NK-92 (cell line): ENCODE results near the gene MGAT3.

Experiments
- DNase-seq: peaks from one replicate; lab custom pipeline; 2025; ENCODE audit not compliant: unreplicated experiment; lab: John Stamatoyannopoulos, UW

The MGAT3 gene

DNA sequence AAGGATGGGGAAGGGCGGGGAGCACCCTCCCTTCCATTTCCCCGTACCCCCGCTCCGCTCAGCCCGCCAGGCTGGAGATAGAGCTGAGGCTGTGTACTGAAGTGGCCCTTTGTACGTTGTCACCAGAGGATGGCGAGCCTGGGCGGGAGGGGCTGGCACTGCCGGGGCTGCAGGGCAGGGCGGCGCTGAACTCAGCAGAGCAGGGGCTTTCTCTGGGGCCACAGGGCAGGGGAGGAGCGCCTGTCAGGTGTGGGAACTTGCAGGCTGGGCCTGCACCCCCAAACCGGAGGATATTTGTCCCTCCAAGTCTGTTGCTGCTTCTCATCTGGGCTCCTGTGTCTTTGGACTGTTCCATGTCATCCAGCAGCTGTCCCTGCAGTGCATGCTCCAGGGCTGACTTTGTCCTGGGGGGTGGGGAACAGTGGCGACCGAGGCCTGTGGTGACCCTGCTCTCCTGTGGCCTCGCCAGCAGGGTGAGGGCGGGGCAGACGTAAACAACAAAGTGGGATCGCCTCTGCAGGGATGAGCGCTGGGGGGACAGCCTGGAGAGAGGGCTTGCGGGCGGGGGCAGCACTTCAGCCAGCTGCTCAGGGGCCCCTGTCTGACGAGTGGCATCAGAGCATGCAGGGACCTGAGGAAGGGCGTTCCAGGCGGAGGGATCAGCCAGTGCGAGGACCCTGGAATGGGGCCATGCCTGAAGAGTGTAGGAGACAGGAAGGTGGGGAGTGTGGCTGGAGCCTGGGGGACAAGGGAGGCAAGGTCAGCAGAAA, 13.1 kb downstream of the MGAT3 start:
- no peak for DNase-seq

- no peak for DNase-seq
Observed at GRCh38 chr22:39470451-39471291, 13.9 kb downstream of the MGAT3 start.

DNA sequence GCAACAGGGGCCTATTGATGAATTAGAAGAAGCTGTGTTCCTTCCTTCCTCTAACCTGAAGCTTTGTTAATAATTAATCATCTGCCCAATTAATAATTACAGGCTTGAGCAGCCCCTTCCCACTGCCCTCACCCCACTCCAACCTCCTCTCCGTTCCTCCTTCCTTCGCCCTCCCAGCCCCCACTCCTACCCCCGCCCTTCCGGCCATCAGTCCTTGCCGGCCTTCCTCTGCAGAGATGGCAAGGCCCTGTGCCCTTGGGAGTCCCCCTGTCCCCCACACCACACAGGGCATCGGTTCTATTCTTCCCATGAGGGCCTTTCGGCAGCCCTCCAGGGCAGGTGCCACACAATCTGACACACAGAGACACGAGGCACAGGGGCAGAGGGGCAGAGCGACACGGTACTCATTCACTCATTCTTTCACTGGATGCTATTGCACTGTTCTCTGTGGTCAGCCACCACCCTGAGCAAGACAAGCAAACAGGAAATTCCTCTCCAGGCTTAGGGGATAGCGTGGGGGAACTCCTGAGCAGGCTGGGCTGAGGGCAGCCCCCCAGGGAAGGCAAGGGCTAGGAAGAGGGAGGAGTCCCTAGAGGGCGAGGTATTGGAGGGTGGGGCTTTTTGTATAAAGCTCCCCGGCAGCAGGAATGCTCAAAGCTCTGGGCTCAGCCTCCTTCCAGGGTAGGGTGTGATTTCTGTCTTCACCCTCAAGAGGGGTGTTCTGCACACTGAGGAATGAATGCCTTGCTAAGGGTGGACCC, 14.7 kb downstream of the MGAT3 start:
- DNase-seq = no peak

- no peak for DNase-seq
Observed at GRCh38 chr22:39472570-39473556, 16.1 kb downstream of the MGAT3 start.

DNA sequence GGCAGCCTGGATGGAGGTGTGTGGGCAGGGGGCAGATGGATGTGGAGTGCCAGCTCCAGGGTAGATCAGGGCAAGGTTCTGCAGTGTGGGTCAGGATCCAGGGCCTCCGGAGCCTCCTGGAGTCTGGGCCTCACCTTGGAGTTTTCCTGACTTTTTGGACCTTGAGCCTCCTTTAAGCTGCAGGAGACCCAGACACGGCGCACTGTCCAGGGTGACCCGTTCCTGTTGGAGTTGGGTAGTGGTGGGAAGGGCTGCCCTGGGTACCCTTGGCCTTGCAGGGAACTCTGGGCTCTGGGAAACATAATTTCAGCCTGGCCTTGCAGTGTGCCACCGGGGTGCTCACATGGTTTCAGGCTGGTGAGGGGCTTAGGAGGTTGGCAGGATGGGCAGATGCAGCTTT, 17.0 kb downstream of the MGAT3 start:
- no peak for DNase-seq

DNA sequence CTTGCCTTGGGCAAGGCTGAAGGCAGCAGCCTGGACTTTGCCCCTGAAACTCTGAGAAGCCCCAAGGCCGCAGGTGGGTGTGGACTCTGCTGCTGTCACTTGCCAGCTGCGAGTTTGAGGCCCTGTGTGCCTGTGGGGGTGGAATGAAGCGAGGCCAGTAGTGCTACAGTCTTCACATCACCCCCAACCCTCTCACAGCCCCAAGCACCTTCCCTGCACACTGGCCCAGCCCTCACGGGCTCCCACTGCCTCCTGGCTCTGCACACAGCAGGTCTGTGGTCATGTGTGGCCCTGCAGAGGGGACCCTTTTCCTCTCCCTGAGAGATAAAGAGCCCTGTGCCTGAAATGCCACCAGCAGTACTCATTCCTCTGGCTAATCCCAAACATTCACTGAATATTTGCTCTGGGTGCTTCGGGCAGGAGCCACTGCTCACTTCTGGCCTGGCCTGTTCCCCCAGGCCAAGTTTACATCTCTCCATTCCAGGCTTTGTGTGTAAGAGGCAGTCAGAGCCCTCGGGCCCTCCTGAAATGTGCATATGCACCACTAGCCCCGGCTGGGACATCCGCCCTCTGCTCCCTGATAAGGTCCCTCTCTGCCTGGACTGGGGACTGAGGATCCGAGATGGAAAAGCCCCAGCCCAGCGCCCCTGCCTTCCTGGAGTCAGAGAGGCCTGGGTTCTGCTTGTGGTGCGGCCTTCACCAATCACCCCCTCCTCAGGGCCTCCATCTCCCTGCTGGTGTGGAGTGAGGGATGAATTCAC, 17.7 kb downstream of the MGAT3 start:
- no peak for DNase-seq

DNA sequence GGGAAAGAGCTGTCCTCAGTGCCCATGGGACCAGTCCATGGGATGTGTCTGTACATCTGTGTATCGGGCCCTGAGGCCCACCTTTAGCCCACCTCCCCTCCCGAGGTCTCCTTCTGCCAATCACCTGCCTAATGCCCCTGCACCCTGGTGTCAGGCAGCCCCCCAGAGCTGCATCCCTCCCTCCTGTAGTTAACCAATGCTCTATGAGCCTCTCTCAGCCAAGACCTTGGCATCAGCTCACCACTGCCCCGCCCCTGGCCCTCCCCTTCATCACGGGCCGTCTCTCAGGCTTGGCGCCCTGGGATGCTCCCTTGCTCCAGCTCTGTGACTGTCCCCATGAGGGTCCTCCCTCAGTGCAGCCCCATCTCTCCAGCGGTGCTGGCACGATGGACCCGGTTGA, 18.5 kb downstream of the MGAT3 start:
- DNase-seq = no peak

DNA sequence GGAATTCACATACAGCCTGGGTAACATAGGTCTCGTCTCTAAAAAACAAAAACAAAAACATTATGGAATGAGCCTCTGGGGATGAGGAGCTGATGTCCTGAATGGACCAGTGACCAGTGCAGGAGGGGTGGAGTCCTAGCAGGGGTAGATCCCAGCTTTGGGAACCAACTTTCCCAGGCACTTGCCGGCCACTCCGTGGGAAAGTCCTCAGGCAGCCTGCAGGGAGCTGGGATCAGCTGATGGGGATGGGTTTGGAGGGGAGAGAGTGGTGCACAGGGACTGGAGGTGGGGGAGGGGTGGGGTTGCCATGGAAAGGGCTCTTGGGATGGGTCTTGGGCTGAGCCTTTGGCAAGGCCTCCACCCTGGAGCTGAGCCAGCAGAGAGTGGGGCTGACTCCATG, 19.1 kb downstream of the MGAT3 start:
- DNase-seq = no peak

DNA sequence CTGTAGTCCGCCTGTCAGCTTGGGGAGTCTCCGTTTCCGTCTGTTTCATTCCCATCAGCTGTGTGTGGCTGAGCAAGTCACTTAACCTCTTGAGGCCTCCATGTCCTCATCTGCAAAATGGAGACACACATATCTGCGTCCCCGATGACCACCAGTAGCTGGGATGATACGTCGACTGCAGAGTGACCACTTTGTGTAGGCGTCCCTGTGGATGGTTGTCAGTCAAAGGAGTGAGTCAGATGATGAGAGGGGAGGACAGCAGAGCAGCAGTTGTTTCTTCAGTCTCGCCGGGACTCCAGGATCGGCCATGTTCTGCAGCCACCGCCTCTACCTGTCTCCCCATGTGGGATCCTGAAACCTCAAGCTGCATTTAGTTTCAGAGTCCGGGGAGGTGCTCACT, 19.9 kb downstream of the MGAT3 start:
- DNase-seq = no peak

DNA sequence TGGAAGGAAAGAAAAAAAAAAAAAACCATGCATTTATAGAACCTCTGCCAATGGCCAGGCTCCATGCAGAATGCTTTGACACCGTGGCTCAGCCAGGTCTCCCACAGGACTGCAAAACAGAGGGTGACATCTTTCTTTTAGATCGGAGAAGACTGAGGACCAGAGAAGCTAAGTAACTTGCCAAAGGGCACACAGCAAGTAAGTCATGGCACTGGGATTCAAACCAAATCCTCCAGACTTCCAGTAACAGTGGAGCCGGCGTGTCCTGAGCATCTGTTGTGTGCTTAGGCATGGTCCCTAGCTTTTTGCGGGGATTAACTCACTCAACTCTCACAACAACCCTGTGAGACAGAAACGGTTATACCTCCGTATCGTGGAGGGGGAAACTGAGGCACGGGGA, 20.7 kb downstream of the MGAT3 start:
- DNase-seq = no peak

GRCh38 chr22:39478441-39478850, 21.6 kb downstream of the MGAT3 start:
- DNase-seq = no peak

DNA sequence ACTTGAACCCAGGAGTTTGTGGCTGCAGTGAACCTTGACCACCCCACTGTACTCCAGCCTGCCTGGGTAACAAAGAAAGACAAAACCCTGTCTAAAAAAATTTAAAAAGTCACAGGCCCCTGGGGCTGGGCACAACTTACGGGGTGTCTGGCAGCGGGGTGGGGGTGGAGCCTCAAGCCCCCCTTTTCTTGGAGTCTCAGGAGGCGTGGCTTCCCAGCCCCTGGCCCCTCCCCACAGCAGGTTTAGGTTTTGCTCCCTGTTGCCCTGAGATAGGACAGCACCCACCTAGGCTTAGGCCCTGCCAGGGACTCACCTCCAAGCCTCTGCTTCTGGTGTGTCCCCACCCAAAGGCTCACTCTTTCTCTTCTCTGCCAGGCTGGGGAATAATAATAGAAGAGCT, 22.4 kb downstream of the MGAT3 start:
- DNase-seq = no peak

GRCh38 chr22:39480557-39480956, 23.7 kb downstream of the MGAT3 start:
- no peak for DNase-seq

DNA sequence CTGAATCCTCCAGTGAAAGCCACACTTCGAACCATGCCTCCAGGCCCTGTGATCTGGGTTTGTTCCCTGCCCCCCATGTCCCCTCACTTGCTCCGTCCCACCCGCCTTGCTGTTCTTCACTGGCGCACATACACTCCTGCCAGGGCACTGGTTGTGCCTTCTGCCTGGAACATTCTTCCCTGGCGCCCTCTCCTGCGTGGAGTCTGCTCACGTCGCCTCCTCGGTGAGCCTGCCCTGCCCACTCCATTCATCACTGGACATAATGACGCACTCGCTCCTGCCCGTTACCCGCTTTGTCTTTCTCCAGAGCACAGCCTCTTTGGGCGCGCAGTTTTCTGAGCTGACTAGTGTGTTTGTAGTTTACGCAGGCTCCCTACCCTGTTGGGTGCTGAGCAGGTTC, 24.2 kb downstream of the MGAT3 start:
- no peak for DNase-seq

DNA sequence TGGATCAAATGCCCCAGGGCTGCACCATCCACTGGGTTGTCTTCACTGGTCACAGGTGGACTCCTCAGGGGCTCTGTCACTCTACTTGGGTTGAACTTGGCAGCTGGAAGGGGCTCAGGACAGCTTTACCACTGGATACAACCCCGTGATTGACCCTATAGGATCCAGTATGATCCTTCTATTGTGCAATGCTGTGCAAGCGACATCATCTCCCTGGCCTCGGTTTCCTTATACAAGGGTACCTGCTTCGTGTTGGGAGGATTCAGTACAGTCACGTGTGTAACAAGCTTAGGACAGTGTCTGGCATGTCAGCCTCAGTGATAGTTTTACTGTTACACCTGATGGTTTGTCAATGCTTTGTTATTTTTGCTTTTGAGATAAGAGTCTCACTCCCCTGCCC, 24.8 kb downstream of the MGAT3 start:
- no peak for DNase-seq

- no peak for DNase-seq
Observed at GRCh38 chr22:39482768-39483167, 26.0 kb downstream of the MGAT3 start.

DNA sequence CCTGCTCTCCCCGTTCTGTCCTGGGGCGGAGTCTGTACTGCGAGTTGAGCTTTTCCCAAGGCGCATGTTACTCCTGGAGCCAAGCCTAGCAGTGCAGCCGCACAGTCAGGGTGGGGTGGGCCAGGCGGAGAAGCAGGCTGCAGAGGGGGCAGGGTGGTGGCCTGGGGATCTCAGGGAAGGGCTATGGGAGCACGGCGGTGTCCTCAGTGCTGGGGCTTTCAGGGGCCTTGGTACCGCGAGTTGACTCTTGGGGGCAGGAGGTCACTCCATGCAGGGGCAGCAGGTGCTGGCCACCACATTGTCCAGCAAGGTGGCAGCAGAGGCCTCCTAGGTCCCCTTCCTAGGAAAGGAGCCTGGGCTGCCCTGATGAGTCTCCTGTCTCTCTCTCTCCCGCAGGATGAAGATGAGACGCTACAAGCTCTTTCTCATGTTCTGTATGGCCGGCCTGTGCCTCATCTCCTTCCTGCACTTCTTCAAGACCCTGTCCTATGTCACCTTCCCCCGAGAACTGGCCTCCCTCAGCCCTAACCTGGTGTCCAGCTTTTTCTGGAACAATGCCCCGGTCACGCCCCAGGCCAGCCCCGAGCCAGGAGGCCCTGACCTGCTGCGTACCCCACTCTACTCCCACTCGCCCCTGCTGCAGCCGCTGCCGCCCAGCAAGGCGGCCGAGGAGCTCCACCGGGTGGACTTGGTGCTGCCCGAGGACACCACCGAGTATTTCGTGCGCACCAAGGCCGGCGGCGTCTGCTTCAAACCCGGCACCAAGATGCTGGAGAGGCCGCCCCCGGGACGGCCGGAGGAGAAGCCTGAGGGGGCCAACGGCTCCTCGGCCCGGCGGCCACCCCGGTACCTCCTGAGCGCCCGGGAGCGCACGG, 30.4 kb downstream of the MGAT3 start:
- no peak for DNase-seq

DNA sequence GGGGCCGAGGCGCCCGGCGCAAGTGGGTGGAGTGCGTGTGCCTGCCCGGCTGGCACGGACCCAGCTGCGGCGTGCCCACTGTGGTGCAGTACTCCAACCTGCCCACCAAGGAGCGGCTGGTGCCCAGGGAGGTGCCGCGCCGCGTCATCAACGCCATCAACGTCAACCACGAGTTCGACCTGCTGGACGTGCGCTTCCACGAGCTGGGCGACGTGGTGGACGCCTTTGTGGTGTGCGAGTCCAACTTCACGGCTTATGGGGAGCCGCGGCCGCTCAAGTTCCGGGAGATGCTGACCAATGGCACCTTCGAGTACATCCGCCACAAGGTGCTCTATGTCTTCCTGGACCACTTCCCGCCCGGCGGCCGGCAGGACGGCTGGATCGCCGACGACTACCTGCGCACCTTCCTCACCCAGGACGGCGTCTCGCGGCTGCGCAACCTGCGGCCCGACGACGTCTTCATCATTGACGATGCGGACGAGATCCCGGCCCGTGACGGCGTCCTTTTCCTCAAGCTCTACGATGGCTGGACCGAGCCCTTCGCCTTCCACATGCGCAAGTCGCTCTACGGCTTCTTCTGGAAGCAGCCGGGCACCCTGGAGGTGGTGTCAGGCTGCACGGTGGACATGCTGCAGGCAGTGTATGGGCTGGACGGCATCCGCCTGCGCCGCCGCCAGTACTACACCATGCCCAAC, 31.2 kb downstream of the MGAT3 start:
- DNase-seq = no peak
